Measurements from ENCODE around the gene GPRC5C. TPM values are rescaled to one million over a fixed set of nuclear protein-coding genes. Genes with fewer than 3 reads are reported as not detected.

Gene GPRC5C
- total and polyA plus RNA-seq, 9 of the 15 experiments (the other 6 are each of a cell fraction or from before 2014, with no cell fraction given), result 0.28 to 9.0 (median 4.1) TPM

GRCh38 chr17:74426551-74427047 lies 5.3 kb upstream of the GPRC5C start (continued):
- TF ChIP-seq ZNF263 (CRISPR knock-in tag; IDR thresholded peaks at IDR 0.05; ENCODE audit: borderline replicate concordance) (0 out of 2 replicates have a peak, but pooled peaks have one; percentile 1), PPARD (CRISPR knock-in tag; IDR thresholded peaks at IDR 0.05) (no peak), CREM (IDR thresholded peaks at IDR 0.05; ENCODE audit: low read depth) (peak; percentile 13; the same call in 1 of the 2 replicates), EGR1 (conservative IDR thresholded peaks at IDR 0.05) (peak; percentile 92), SIX5 (IDR thresholded peaks at IDR 0.05; ENCODE audit: borderline replicate concordance in 1 of 2, insufficient read depth in 1 of 2, low read depth in 1 of 2, low read length in 2 of 2) (no peak), NKRF (IDR thresholded peaks at IDR 0.05; ENCODE audit: borderline replicate concordance) (no peak), SMC3 (conservative IDR thresholded peaks at IDR 0.05; ENCODE audit: insufficient read depth, low read depth, low read length) (no peak), SMARCA5 (IDR thresholded peaks at IDR 0.05) (no peak), MCM7 (IDR thresholded peaks at IDR 0.05) (no peak), HDAC2 (IDR thresholded peaks at IDR 0.05) (no peak), GABPB1 (CRISPR knock-in tag; IDR thresholded peaks at IDR 0.05) (0 out of 2 replicates have a peak, but pooled peaks have one; percentile 34), USF2 (CRISPR knock-in tag; IDR thresholded peaks at IDR 0.05) (no peak), ZFP1 (CRISPR knock-in tag; IDR thresholded peaks at IDR 0.05) (no peak), JUNB (CRISPR knock-in tag; conservative IDR thresholded peaks at IDR 0.05) (no peak), ARID2 (IDR thresholded peaks at IDR 0.05) (no peak), ZNF766 (CRISPR knock-in tag; conservative IDR thresholded peaks at IDR 0.05) (no peak), ZNF699 (CRISPR knock-in tag; IDR thresholded peaks at IDR 0.05; ENCODE audit: insufficient replicate concordance) (no peak)
- TF ChIP-seq, protein P1, sequence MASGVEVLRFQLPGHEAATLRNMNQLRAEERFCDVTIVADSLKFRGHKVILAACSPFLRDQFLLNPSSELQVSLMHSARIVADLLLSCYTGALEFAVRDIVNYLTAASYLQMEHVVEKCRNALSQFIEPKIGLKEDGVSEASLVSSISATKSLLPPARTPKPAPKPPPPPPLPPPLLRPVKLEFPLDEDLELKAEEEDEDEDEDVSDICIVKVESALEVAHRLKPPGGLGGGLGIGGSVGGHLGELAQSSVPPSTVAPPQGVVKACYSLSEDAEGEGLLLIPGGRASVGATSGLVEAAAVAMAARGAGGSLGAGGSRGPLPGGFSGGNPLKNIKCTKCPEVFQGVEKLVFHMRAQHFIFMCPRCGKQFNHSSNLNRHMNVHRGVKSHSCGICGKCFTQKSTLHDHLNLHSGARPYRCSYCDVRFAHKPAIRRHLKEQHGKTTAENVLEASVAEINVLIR (CRISPR knock-in tag; IDR thresholded peaks at IDR 0.05), result 0 out of 2 replicates have a peak, but pooled peaks have one; percentile 17
